ENCODE measurements around the gene DOCK4. TPM values are rescaled to one million over a fixed set of nuclear protein-coding genes. Genes with fewer than 3 reads are reported as not detected.

Gene DOCK4
- total RNA-seq, 1 donor from 2014 or later: 60.3 TPM

GRCh38 chr7:112067632-112068540 lies 138.3 kb downstream of the DOCK4 start:
- peaks cover 6% of the 10 kb centered on the region for H3K4me1 Mint-ChIP-seq (ENCODE audit: low read depth, unreplicated experiment)
- no peak overlapping the region for H3K27ac Mint-ChIP-seq (ENCODE audit: unreplicated experiment)
- no peaks in the 10 kb centered on the region for H3K36me3 Mint-ChIP-seq (ENCODE audit: unreplicated experiment)
- no peak overlapping the region for H3K4me3 Mint-ChIP-seq (ENCODE audit: unreplicated experiment)
- no peaks in the 10 kb centered on the region for H3K9me3 Mint-ChIP-seq (ENCODE audit: unreplicated experiment)
- H3K27me3 Mint-ChIP-seq (ENCODE audit: unreplicated experiment): peaks cover 2% of the 10 kb centered on the region
- no peak for TF ChIP-seq CTCF (IDR thresholded peaks at IDR 0.05; ENCODE audit: partially characterized antibody, unreplicated experiment)
- no peak for DNase-seq

GRCh38 chr7:112067200-112067599 lies 139.0 kb downstream of the DOCK4 start:
- no peak for DNase-seq
- H3K27me3 Mint-ChIP-seq (ENCODE audit: unreplicated experiment): peaks cover 2% of the 10 kb centered on the region
- H3K27ac Mint-ChIP-seq (ENCODE audit: unreplicated experiment): no peak overlapping the region
- no peaks in the 10 kb centered on the region for H3K36me3 Mint-ChIP-seq (ENCODE audit: unreplicated experiment)
- no peak overlapping the region for H3K4me3 Mint-ChIP-seq (ENCODE audit: unreplicated experiment)
- peaks cover 6% of the 10 kb centered on the region for H3K4me1 Mint-ChIP-seq (ENCODE audit: low read depth, unreplicated experiment)
- TF ChIP-seq CTCF (IDR thresholded peaks at IDR 0.05; ENCODE audit: partially characterized antibody, unreplicated experiment): no peak
- no peaks in the 10 kb centered on the region for H3K9me3 Mint-ChIP-seq (ENCODE audit: unreplicated experiment)

- DNase-seq: no peak
- Mint-ChIP-seq H3K4me3 (ENCODE audit: unreplicated experiment) (no peak overlapping the region), H3K36me3 (ENCODE audit: unreplicated experiment) (no peaks in the 10 kb centered on the region), H3K27me3 (ENCODE audit: unreplicated experiment) (peaks cover 2% of the 10 kb centered on the region), H3K9me3 (ENCODE audit: unreplicated experiment) (no peaks in the 10 kb centered on the region), H3K27ac (ENCODE audit: unreplicated experiment) (no peak overlapping the region), H3K4me1 (ENCODE audit: low read depth, unreplicated experiment) (peaks cover 5% of the 10 kb centered on the region)
- no peak for TF ChIP-seq CTCF (IDR thresholded peaks at IDR 0.05; ENCODE audit: partially characterized antibody, unreplicated experiment)
These were observed 140.4 kb downstream of the DOCK4 start for GRCh38 chr7:112065758-112066157.

GRCh38 chr7:112064627-112065385 lies 141.4 kb downstream of the DOCK4 start:
- H3K4me1 Mint-ChIP-seq (ENCODE audit: low read depth, unreplicated experiment): peaks cover 4% of the 10 kb centered on the region
- no peak for TF ChIP-seq CTCF (IDR thresholded peaks at IDR 0.05; ENCODE audit: partially characterized antibody, unreplicated experiment)
- H3K27ac Mint-ChIP-seq (ENCODE audit: unreplicated experiment): no peak overlapping the region
- peaks cover 2% of the 10 kb centered on the region for H3K27me3 Mint-ChIP-seq (ENCODE audit: unreplicated experiment)
- H3K36me3 Mint-ChIP-seq (ENCODE audit: unreplicated experiment): no peaks in the 10 kb centered on the region
- no peak overlapping the region for H3K4me3 Mint-ChIP-seq (ENCODE audit: unreplicated experiment)
- H3K9me3 Mint-ChIP-seq (ENCODE audit: unreplicated experiment): no peaks in the 10 kb centered on the region
- no peak for DNase-seq
